NCI-H2171 (cell line): ENCODE results near the gene HSPG2.
"Not testable (repeated sequence)": the region's sequence is repeated elsewhere in the genome, so short reads cannot be mapped to it uniquely, and the experiment has no call there.

Experiments
- DNase-seq: peaks from one replicate; lab custom pipeline; 2025; lab: John Stamatoyannopoulos, UW

The HSPG2 gene

GRCh38 chr1:21955501-21956281, 18.6 kb upstream of the HSPG2 start:
- DNase-seq = no peak

- no peak for DNase-seq
Measured at GRCh38 chr1:21955058-21955457, 17.9 kb upstream of the HSPG2 start.

- no peak for DNase-seq
Measured at GRCh38 chr1:21952786-21953520, 15.8 kb upstream of the HSPG2 start.

- no peak for DNase-seq
Measured at GRCh38 chr1:21951226-21951870, 14.2 kb upstream of the HSPG2 start.

DNA sequence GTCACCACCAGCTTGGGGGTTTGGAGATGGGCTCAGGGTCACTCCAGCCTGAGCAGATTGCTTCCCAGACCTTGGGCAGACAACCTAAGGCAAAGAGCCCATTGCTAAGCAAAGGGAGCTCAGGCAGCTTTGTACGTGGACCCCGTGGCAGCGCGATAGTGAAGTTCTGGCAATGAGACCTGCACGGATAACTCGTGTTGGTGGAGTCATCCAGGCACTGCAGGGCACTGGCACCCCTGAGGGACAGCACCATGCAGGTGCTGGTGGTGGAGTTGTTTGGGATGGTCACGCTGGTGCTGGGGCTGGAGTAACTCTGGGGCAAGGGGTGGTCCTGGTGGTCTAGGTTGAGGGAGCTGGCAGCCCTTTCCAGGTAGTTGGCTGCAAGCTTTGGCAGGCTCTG, 13.6 kb upstream of the HSPG2 start:
- DNase-seq = no peak

DNA sequence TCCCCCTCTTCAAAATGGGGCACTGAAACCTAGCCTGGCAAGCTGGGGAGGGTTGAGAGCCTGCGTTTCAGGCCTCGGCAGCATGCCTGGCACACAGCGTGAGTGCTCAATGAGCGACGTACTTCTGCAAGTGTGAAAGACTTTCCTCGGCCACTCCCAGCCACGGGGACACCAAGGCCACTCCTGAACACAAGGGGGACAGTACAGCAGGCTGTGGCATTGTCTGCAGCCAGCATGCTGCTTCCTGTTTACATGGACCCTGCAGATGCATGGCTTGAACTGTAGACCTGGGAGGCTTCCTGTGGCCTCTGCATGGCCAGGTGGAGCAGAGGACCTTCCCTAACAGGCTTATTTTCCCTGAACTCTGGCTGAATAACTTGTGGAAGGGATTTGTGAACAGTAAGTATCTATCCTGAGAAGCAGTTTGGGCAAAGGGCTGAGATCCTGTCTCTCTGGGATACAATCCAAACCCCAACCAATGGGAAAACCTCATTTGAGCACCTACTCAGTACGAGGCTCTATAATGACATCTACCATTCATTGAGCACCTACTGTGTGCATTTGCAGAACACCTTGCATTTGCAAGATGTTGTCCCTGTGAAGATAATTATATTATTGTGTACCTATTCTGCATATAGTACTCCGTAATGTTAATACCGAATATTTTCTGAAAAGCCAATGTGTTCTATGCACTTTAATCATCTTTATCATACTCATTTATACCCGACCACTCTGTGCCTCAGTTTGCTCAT, 9.9 kb upstream of the HSPG2 start:
- no peak for DNase-seq

GRCh38 chr1:21944733-21945073, 7.6 kb upstream of the HSPG2 start:
- no peak for DNase-seq

DNA sequence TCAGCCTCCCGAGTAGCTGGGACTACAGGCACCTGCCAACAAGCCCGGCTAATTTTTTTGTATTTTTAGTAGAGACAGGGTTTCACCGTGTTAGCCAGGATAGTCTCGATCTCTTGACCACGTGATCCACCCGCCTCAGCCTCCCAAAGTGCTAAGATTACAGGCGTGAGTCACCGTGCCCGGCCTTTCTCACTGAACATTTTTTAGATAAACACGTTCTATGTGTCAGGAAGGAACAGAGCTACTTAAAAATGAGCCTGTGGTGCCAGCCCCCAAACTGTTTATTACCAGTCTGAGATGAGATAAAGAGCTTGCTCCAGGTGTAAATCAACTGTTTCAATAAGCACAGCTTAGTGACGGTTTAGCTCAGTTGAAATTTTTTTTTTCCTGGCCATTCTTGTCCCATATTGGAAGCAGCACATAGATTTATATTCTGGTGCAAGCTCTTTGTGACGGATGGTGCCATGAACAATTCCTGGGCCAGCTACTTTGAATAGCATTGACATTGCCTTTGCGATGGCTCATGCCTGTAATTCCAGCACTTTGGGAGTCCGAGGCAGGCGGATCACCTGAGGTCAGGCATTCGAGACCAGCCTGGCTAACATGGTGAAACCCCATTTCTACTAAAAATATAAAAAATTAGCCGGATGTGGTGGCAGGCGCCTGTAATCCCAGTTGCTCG, 6.0 kb upstream of the HSPG2 start:
- not testable (repeated sequence) for DNase-seq

DNA sequence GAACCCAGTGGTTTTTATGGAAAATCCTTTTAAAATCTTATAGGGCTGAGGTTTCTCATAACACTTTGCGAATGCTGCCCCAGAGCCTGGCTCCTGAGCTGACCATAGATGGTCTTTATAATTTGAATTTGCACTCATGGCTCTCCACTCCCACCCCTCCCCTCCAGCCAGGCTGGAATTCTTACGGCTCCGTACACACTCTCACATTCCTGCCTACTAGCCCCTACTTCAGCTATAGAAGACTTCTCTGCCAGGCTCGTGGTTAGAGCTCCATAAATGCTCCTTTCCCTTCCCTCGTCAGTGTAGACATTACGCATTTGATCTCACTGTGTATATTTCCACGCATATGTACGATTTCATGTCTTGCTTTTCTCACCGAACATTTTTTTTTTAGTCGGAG, 5.4 kb upstream of the HSPG2 start:
- no peak for DNase-seq

DNA sequence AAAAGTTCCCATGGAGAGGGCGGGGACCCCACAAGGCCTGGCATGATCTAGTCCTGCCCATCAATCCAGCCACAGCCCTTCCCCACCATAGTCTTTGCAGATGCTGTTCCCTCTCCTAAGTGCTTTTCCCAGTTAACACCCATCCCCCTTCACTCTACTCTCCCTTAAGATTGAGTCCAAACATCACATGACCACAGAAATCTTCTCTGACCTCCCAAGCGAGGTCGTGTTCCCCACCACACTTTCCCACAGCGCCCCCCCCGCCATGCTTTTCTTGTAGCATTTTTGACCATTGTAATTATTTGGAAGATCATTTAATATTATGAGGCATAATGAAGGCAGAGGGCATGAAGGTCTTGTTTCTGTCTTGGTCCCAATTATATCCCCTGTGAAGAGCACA, 4.3 kb upstream of the HSPG2 start:
- DNase-seq = no peak

DNA sequence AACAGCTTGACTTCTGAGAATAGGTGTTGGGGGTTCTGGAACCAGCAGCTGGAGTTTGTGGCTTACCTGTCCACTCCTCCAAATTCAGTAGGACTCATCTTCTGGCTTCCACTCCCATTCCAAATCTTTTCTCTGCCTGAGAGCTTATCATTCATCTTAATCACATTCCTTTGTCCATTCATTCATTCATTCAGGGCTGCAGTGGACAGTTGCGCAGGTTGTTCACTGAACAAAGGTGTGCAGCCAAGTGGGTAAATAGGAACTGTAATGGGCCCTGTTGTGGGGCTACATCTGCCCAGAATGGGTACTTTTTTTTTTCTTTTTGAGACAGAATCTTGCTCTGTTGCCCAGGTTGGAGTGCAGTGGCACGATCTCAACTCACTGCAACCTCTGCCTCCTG, 3.4 kb upstream of the HSPG2 start:
- no peak for DNase-seq

DNA sequence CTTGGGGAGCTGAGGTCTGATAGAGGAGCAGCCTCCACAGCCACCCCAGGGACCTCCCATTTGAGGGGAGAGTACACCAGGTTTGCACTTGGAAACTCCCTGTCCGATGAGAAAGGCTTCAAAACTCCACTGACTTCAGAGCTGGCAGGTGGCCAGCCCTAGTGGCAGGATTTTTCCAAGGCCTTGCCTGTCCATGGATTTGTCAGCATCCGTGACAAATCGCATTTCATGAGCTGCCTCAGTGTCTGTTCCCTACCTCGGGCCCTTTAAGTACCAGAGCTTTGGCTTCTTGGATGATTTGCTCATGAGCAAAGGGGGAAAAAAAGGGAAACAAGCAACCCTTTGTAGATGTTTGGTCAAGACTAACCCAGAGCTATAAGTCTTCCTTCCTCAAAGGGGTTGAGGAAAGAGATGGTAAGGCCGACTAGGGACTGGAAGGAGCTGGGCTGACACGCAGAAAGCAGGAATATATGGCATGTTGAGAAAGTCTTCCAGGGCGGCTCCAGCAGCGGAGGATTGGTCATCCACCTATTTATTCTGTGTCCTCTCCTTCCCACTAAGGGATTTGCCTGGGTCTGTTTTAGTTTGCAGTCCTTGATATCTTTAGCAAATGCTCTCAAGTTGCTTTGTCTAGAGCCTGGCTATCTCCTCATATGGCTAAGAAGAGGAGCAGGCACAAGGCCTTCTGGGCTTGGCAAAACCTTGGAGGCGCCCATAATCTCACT, 2.7 kb upstream of the HSPG2 start:
- DNase-seq = no peak

GRCh38 chr1:21938732-21939538, 1.8 kb upstream of the HSPG2 start:
- no peak for DNase-seq

GRCh38 chr1:21937372-21938121, 437 bp upstream of the HSPG2 start:
- DNase-seq = peak; percentile 81

GRCh38 chr1:21936366-21937031, 611 bp downstream of the HSPG2 start:
- no peak for DNase-seq

DNA sequence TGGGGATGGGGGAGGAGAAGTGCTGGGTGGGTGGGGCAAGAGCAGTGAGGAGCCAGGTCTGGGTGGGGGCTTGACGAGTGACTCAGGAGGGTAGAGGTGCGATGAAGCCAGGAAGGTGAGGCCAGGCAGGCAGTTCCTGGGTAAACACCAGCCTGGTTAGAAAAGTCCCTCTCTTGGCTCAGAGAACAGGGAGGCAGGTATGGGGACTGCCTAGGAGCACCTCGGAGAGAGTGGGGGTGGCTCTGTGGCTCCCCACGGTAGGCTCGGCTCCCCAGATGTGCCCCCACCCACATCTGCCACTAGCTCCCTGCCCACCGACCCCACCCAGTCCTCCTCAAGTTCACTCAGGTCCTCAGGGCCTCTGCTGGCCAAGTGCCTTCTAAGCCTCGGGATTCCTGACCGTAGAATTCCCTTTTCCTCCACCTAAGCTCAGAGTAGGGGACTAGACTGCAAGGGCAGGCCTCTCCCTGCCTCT, 1.2 kb downstream of the HSPG2 start:
- DNase-seq = no peak

DNA sequence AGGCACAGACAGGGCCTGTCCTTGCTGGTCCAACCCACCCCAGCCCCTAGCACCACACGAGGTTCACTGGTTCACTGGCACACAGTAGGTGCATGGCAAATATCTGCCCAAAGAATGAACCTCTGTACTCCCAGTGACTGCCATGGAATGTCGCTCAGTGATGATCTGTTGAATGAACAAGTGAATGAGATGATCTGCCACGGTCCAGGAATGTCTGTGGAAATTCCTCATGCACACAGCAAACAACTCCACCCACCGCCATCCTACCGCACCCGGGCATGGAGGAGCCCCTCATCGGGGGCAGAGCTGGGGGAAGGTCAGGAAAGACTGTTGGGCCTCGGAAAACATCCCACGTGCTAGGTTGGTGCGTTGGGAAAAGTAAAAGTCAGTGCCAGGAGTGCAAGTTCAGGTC, 1.7 kb downstream of the HSPG2 start:
- DNase-seq = no peak

DNA sequence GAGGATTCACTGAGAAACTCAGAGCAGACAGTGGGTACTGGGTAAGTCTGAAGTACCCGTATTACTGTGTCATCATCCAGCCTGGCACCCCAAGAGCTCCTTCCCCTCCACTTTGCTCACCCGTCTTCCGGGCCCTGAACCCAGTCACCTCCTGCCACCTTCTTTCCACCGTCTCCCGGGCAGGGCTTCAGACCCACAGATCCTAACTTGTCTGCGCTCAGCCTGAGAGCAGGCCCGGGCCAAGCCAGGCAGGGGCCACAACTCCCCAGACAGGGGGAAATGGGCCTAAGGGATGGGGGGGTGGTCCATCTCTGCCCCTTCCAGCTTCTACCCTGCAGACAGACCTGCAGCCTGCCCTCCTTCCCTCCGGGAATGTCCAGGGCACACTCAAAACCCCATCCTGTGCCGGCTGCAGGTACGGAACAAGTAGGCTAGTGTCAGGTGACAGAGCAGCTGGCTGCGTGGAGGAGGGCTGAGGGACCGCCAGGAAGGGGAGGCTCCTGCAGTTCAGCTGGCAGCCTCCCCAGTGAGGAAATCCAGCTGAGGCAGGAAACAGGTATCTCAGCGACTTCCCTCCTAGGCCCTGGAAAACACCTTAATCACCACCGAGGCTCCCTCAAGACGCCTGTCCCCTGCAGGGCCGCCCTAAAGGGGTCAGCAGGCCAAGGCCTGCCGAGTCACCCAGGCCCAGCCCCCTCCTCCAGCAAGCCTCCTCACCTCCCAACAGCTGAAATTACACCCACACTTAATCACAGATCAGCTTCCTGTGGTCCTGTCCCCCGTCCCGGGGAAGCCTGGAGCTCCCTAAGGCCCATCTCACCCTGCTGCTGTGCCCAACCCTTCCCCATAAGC, 3.5 kb downstream of the HSPG2 start:
- DNase-seq = peak; percentile 80
